GM21528 (cell line): ENCODE measurements around the gene PCED1A.

Source experiments
- ATAC-seq: cut with Tn5 transposase; IDR thresholded peaks from one replicate; pipeline ENCODE4 v1.9.1; 2021; ENCODE audit warnings: mild to moderate bottlenecking, moderate library complexity; ENCODE audit not compliant: unreplicated experiment, low FRiP score

PCED1A gene

GRCh38 chr20:2793471-2793870 is 47.0 kb downstream of the PCED1A start:
- ATAC-seq = no peak
